Vagina (tissue), 2 donors: ENCODE results near the gene NIPAL4.

ENCODE experiments used
- CTCF ChIP-seq, 3 experiments: fragments of 450-650 bp in 2 of 3; fragments of 200-600 bp in 1 of 3; sonication (generic) in 1 of 3; IDR thresholded peaks; one replicate each; pipeline ENCODE4 v1.5.1; 2017 to 2019; ENCODE audit warnings: antibody characterized with exemption in 3 of 3, mild to moderate bottlenecking in 2 of 3, moderate library complexity in 2 of 3
- POLR2A ChIP-seq, 2 donors: fragments of 450-650 bp; IDR thresholded peaks; one replicate each; pipeline ENCODE4 v1.6.1; 2017; ENCODE audit warnings: antibody characterized with exemption in 2 of 2, mild to moderate bottlenecking in 2 of 2, moderate library complexity in 2 of 2
- POLR2AphosphoS5 ChIP-seq, 2 donors: sonication (generic); formaldehyde crosslinking; IDR thresholded peaks; one replicate each; pipeline ENCODE4 v1.9.0; 2017; ENCODE audit warnings: antibody characterized with exemption in 2 of 2, mild to moderate bottlenecking in 2 of 2, low read depth in 1 of 2; ENCODE audit not compliant: insufficient read depth in 1 of 2

- TF ChIP-seq CTCF (IDR thresholded peaks at IDR 0.05) (peak; percentile 50 to 54 (median 50)), POLR2A (IDR thresholded peaks at IDR 0.05) (no peak), POLR2AphosphoS5 (IDR thresholded peaks at IDR 0.05; ENCODE audit: insufficient read depth in 1 of 2, low read depth in 1 of 2) (no peak)
Observed at GRCh38 chr5:157476702-157477408, 16.8 kb downstream of the NIPAL4 start.
